HEK293T (cell line): ENCODE data around the gene CSF2.

Experiments used
- ARNT ChIP-seq: fragments of 450-650 bp; IDR thresholded peaks from 2 replicates; pipeline ENCODE4 v1.6.1; 2017; ENCODE audit warnings: mild to moderate bottlenecking
- BHLHE40 ChIP-seq: fragments of 450-650 bp; IDR thresholded peaks from 2 replicates; pipeline ENCODE4 v1.6.1; 2016; ENCODE audit warnings: mild to moderate bottlenecking, moderate library complexity, borderline replicate concordance
- CTBP1 ChIP-seq: fragments of 450-650 bp; IDR thresholded peaks from 2 replicates; pipeline ENCODE4 v1.6.1; 2016; ENCODE audit warnings: borderline replicate concordance
- ELF4 ChIP-seq: fragments of 450-650 bp; IDR thresholded peaks from 2 replicates; pipeline ENCODE4 v1.6.1; 2017; ENCODE audit warnings: antibody characterized with exemption
- FOXA1 ChIP-seq: fragments of 450-650 bp; IDR thresholded peaks from 2 replicates; pipeline ENCODE4 v1.6.1; 2016; ENCODE audit warnings: mild to moderate bottlenecking
- FOXK2 ChIP-seq: fragments of 450-650 bp; IDR thresholded peaks from 2 replicates; pipeline ENCODE4 v1.6.1; 2016; ENCODE audit warnings: mild to moderate bottlenecking
- FOXM1 ChIP-seq: fragments of 450-650 bp; IDR thresholded peaks from 2 replicates; pipeline ENCODE4 v1.6.1; 2017; ENCODE audit warnings: mild to moderate bottlenecking, borderline replicate concordance
- LEF1 ChIP-seq: fragments of 450-650 bp; IDR thresholded peaks from 2 replicates; pipeline ENCODE4 v1.6.1; 2017; ENCODE audit warnings: mild to moderate bottlenecking, borderline replicate concordance
- NFRKB ChIP-seq: fragments of 450-650 bp; IDR thresholded peaks from 2 replicates; pipeline ENCODE4 v1.6.1; 2016; ENCODE audit warnings: mild to moderate bottlenecking, moderate library complexity
- PKNOX1 ChIP-seq: fragments of 450-650 bp; IDR thresholded peaks from 2 replicates; pipeline ENCODE4 v1.6.1; 2016
- SP1 ChIP-seq: fragments of 450-650 bp; IDR thresholded peaks from 2 replicates; pipeline ENCODE4 v1.6.1; 2017
- SUZ12 ChIP-seq: fragments of 450-650 bp; IDR thresholded peaks from 2 replicates; pipeline ENCODE4 v1.6.1; 2016; ENCODE audit warnings: mild to moderate bottlenecking
- TARDBP ChIP-seq: fragments of 450-650 bp; IDR thresholded peaks from 2 replicates; pipeline ENCODE4 v1.6.1; 2016
- ZNF384 ChIP-seq: fragments of 450-650 bp; IDR thresholded peaks from 2 replicates; pipeline ENCODE4 v1.6.1; 2016

- no peak for TF ChIP-seq FOXA1
- no peak for TF ChIP-seq NFRKB
- no peak for TF ChIP-seq TARDBP
- no peak for TF ChIP-seq LEF1
- TF ChIP-seq SP1, result no peak
- TF ChIP-seq FOXM1, result no peak
- no peak for TF ChIP-seq FOXK2
- no peak for TF ChIP-seq SUZ12
- no peak for TF ChIP-seq BHLHE40
- no peak for TF ChIP-seq ZNF384
- no peak for TF ChIP-seq CTBP1
- TF ChIP-seq PKNOX1, result no peak
- no peak for TF ChIP-seq ELF4
- TF ChIP-seq ARNT, result no peak
These were observed 18.7 kb upstream of the CSF2 start for GRCh38 chr5:132054697-132055440.
